Activated CD8-positive, alpha-beta memory T cell treated with anti-CD3 and anti-CD28 coated beads for 36 hours (primary cell): ENCODE data around the gene PALLD. TPM values are rescaled to one million over a fixed set of nuclear protein-coding genes. Genes with fewer than 3 reads are reported as not detected.

Source experiments
- CTCF ChIA-PET: fragments of 350-600 bp; sonication (Branson Sonifier 250); formaldehyde crosslinking; loops from one replicate; lab custom pipeline; 2021; ENCODE audit warnings: antibody characterized with exemption; lab: Charles Lee
- POLR2A ChIA-PET: fragments of 350-600 bp; sonication (Branson Sonifier 250); formaldehyde crosslinking; loops from one replicate; lab custom pipeline; 2021; ENCODE audit warnings: antibody characterized with exemption; lab: Charles Lee
- total RNA-seq, 2 experiments: library from RNA; stranded (reverse); gene quantifications; one replicate each; pipeline ENCODE4 v1.2.3, GENCODE V29; 2021

Gene PALLD
- total RNA-seq, 2 experiments from 2014 or later = 0.69 to 0.84 TPM

DNA sequence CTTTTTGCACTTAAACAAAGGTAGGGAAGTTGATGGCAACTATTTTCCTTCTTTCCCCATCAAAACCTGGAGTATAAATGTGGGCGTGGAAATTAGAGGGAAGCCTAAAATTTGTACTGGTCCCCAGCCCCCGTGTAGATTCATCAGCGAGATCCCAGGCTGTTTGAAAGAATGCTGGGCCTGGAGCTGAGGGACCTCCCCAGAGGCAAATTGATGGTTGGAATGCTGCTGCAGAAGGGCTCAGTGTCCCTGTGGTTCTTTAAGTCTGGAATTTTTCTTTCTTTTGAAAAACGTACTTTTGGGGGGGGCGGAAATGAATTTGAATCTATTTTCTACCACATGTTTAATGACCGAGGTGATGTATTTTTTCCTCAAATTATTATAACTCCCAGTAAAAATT, 316.0 kb downstream of the PALLD start:
- ChIA-PET POLR2A (no interaction called here), CTCF (no interaction called here)

GRCh38 chr4:168813890-168814289, 317.0 kb downstream of the PALLD start:
- CTCF ChIA-PET = no interaction called here

DNA sequence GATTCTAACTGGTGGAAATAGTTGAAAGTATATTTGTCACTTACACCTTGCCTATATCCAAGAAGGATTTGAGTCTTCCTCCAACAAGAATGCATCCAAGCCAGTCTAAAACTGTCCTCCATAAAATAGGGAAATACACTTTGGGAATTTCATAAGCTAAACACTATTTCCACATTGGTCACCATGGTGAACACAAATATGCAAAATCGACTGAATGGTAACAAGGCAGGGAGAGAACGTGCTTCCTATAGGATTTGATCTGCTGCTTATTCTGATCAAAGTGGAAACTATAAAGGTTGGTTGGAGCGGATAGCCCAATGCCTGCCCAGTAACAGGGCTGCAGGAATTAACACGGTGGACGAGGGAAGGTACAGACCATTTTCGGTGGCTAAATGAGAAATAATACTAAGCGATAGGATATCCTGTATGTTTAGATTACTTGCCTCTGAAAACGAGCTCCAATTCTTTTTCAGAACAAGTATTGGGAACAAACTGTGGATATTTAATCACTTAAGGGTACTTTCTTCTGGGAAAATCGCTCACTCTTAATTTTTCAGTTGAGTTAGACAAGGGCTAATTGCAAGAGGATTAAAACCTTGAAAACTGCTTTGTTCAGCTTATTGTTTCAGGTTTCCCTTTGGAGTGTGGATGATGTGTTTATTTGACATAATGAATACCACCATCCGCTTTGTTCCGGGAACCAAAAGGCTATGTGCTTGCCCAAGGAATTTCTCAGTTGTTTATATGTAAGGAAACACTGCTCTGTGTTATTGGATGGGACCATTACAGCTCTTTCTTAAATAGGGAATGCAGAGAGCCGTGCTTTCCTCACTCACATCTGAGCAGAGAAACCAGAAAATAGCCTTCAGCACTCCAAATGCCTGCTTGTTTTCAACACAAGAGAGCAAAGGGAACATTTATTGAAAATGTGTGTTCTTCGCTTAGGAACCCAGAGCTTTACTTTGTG, 318.8 kb downstream of the PALLD start:
- CTCF ChIA-PET = interaction anchor here (0.7 kb wide), 1 partner anchor 18 kb away, joined by 3 read pairs; no protein-coding TSS in a partner anchor
- POLR2A ChIA-PET = no interaction called here

More at GRCh38 chr4:168813890-168814289, 317.0 kb downstream of the PALLD start:
- POLR2A ChIA-PET = no interaction called here

- CTCF ChIA-PET = no interaction called here
Observed at GRCh38 chr4:168817370-168817769, 320.5 kb downstream of the PALLD start.

GRCh38 chr4:168822481-168822880, 325.6 kb downstream of the PALLD start:
- POLR2A ChIA-PET = no interaction called here
- CTCF ChIA-PET = no interaction called here

More at GRCh38 chr4:168817370-168817769, 320.5 kb downstream of the PALLD start:
- POLR2A ChIA-PET = no interaction called here

- ChIA-PET POLR2A (no interaction called here), CTCF (no interaction called here)
Observed at GRCh38 chr4:168825975-168826374, 329.1 kb downstream of the PALLD start.

GRCh38 chr4:168826620-168827019, 329.8 kb downstream of the PALLD start:
- ChIA-PET CTCF (no interaction called here), POLR2A (no interaction called here)

DNA sequence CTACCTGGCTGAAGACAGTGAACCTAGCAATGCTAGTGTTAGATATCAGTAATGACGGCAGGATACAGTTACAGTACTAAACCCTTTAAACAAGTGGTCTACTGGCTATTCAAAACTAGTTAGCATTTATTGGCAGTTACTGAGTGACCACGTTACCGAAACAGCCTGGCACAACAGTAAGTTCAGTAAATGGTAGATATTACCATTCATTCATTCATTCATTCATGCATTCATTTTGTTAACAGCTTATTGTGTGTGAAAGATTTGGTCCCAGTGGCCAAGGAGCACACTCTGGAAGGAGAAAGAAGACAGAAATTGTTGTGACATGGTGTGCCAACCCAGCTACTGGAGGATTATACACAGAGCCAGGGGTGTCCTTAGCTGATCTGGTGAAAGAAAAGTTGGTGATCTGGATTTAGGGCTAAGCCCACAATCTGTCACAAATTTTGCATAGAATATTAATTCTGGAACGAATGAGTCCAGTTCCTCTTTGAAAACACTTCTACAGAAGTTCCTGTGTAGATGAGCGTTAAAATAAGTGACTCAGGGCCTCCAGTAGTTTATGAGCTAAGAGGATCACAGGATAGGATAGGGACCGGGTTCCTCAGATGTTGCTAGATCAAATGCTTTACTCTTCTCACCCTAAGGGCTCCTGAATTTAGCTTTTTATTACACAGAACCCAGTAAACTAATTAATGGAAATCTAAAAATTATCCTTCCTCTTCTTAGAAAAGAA, 334.1 kb downstream of the PALLD start:
- ChIA-PET CTCF (interaction anchor here (0.5 kb wide), 1 partner anchor 74 kb away, joined by 3 read pairs; no protein-coding TSS in a partner anchor), POLR2A (interaction anchor here (0.8 kb wide), 1 partner anchor 33 kb away, joined by 3 read pairs; no protein-coding TSS in a partner anchor)

- ChIA-PET CTCF (interaction anchor here (0.5 kb wide), 1 partner anchor 74 kb away, joined by 3 read pairs; no protein-coding TSS in a partner anchor), POLR2A (interaction anchor here (0.8 kb wide), 1 partner anchor 32 kb away, joined by 3 read pairs; no protein-coding TSS in a partner anchor)
Observed at GRCh38 chr4:168831585-168831918, 334.7 kb downstream of the PALLD start.

GRCh38 chr4:168831919-168832762, 335.3 kb downstream of the PALLD start:
- POLR2A ChIA-PET = interaction anchor here (0.8 kb wide), 1 partner anchor 32 kb away, joined by 3 read pairs; no protein-coding TSS in a partner anchor

GRCh38 chr4:168832763-168833575, 336.1 kb downstream of the PALLD start:
- POLR2A ChIA-PET = interaction anchor here (0.6 kb wide), 1 partner anchor 24 kb away, joined by 3 read pairs; no protein-coding TSS in a partner anchor
- CTCF ChIA-PET = interaction anchor here (1.3 kb wide), 1 partner anchor 15 kb away, joined by 4 read pairs; no protein-coding TSS in a partner anchor

More at GRCh38 chr4:168831919-168832762, 335.3 kb downstream of the PALLD start:
- CTCF ChIA-PET = no interaction called here

GRCh38 chr4:168833881-168834280, 337.0 kb downstream of the PALLD start:
- ChIA-PET CTCF (interaction anchor here (1.1 to 1.3 kb wide), 2 partner anchors 14 to 18 kb away, joined by 3 to 4 read pairs; no protein-coding TSS in a partner anchor), POLR2A (no interaction called here)

- ChIA-PET POLR2A (no interaction called here), CTCF (no interaction called here)
Observed at GRCh38 chr4:168835880-168836454, 339.1 kb downstream of the PALLD start.

- ChIA-PET CTCF (no interaction called here), POLR2A (no interaction called here)
Observed at GRCh38 chr4:168836490-168836889, 339.6 kb downstream of the PALLD start.

DNA sequence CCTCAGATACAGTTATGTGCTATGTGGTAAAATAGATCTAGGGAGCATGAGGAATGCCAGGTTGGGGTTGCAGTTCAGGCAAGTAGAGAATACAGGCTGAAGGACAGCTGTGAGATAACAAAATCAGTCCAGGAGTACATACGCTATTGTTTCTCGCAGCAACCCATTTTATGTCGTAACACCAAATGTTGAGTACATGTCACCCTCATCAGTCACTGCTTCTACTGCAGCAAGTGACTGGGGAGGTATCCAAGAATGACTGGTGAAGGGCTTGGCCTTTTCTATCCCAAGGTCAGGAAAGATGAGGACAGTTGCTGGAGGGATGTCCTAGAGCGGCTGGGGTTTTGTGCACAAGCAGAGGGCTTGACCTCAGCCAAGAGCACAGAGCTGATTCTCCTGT, 341.1 kb downstream of the PALLD start:
- ChIA-PET CTCF (no interaction called here), POLR2A (no interaction called here)

DNA sequence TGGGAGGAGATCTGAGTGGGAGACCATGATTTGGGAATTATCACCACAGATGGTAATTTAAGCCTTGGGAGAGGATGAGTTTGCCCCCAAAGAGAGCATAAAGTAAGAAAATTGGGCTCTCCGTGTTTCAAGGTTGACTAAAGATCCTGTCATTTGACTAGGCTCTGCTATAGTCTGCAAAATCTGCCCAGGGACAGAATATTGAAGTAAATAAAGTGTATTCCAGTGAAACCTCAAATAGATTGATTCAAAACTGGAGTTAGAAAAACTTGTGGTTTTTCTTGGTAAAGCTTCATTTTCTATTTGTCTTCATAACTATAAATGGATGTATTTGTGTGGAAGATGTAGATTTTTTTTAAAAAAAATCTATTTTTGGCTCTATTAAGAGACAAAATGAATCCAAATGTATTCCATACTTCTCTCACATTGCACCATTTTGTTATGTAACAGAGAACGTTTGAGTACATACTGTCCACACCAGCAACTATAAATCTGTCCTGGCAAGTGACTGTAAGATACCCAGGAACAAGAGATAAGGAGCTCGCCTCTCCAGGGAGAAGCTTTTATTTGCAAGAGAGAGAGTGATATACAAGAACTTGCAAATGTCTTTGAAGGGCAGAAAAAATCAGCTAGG, 343.0 kb downstream of the PALLD start:
- CTCF ChIA-PET = no interaction called here
- POLR2A ChIA-PET = no interaction called here

- CTCF ChIA-PET = no interaction called here
- POLR2A ChIA-PET = no interaction called here
Observed at GRCh38 chr4:168840392-168840763, 343.5 kb downstream of the PALLD start.
